ENCODE measurements around the gene SPSB1.

SPSB1 gene

GRCh38 chr1:9350013-9350908, 57.6 kb downstream of the SPSB1 start:
- no peak for ATAC-seq
- no peak for TF ChIP-seq RARB (CRISPR knock-in tag; IDR thresholded peaks at IDR 0.05)
- no peak for TF ChIP-seq TCF4 (CRISPR knock-in tag; IDR thresholded peaks at IDR 0.05; ENCODE audit: borderline replicate concordance)
- TF ChIP-seq PPARA (CRISPR knock-in tag; IDR thresholded peaks at IDR 0.05; ENCODE audit: borderline replicate concordance): no peak
- TF ChIP-seq ZNF565 (CRISPR knock-in tag; conservative IDR thresholded peaks at IDR 0.05; ENCODE audit: low read depth): no peak
- no peak for TF ChIP-seq ZFP3 (CRISPR knock-in tag; IDR thresholded peaks at IDR 0.05)
- TF ChIP-seq, protein P1, sequence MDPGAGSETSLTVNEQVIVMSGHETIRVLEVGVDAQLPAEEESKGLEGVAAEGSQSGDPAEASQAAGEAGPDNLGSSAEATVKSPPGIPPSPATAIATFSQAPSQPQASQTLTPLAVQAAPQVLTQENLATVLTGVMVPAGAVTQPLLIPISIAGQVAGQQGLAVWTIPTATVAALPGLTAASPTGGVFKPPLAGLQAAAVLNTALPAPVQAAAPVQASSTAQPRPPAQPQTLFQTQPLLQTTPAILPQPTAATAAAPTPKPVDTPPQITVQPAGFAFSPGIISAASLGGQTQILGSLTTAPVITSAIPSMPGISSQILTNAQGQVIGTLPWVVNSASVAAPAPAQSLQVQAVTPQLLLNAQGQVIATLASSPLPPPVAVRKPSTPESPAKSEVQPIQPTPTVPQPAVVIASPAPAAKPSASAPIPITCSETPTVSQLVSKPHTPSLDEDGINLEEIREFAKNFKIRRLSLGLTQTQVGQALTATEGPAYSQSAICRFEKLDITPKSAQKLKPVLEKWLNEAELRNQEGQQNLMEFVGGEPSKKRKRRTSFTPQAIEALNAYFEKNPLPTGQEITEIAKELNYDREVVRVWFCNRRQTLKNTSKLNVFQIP (CRISPR knock-in tag; IDR thresholded peaks at IDR 0.05; ENCODE audit: borderline replicate concordance, low read depth): no peak
- TF ChIP-seq CREB5 (CRISPR knock-in tag; IDR thresholded peaks at IDR 0.05; ENCODE audit: low read depth): no peak
- TF ChIP-seq, protein P2, sequence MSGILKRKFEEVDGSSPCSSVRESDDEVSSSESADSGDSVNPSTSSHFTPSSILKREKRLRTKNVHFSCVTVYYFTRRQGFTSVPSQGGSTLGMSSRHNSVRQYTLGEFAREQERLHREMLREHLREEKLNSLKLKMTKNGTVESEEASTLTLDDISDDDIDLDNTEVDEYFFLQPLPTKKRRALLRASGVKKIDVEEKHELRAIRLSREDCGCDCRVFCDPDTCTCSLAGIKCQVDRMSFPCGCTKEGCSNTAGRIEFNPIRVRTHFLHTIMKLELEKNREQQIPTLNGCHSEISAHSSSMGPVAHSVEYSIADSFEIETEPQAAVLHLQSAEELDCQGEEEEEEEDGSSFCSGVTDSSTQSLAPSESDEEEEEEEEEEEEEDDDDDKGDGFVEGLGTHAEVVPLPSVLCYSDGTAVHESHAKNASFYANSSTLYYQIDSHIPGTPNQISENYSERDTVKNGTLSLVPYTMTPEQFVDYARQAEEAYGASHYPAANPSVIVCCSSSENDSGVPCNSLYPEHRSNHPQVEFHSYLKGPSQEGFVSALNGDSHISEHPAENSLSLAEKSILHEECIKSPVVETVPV (CRISPR knock-in tag; IDR thresholded peaks at IDR 0.05): no peak
- TF ChIP-seq ZFP30 (CRISPR knock-in tag; IDR thresholded peaks at IDR 0.05): no peak
- TF ChIP-seq ZNF70 (CRISPR knock-in tag; IDR thresholded peaks at IDR 0.05): no peak
- no peak for TF ChIP-seq ESRRG (CRISPR knock-in tag; IDR thresholded peaks at IDR 0.05)
- TF ChIP-seq ZNF8 (CRISPR knock-in tag; IDR thresholded peaks at IDR 0.05): no peak

- no peak for ATAC-seq
- TF ChIP-seq ARNTL (CRISPR knock-in tag; IDR thresholded peaks at IDR 0.05; ENCODE audit: borderline replicate concordance, low read depth) (no peak), ZNF565 (CRISPR knock-in tag; conservative IDR thresholded peaks at IDR 0.05; ENCODE audit: low read depth) (no peak), GLIS3 (CRISPR knock-in tag; IDR thresholded peaks at IDR 0.05) (no peak), ESRRG (CRISPR knock-in tag; IDR thresholded peaks at IDR 0.05) (no peak), SNAI2 (CRISPR knock-in tag; IDR thresholded peaks at IDR 0.05) (no peak), TOX (CRISPR knock-in tag; IDR thresholded peaks at IDR 0.05; ENCODE audit: borderline replicate concordance) (no peak), OSR1 (CRISPR knock-in tag; IDR thresholded peaks at IDR 0.05) (no peak), ZC3H10 (CRISPR knock-in tag; IDR thresholded peaks at IDR 0.05) (no peak)
- TF ChIP-seq, protein P2 (CRISPR knock-in tag; IDR thresholded peaks at IDR 0.05): no peak
- TF ChIP-seq, protein P3, sequence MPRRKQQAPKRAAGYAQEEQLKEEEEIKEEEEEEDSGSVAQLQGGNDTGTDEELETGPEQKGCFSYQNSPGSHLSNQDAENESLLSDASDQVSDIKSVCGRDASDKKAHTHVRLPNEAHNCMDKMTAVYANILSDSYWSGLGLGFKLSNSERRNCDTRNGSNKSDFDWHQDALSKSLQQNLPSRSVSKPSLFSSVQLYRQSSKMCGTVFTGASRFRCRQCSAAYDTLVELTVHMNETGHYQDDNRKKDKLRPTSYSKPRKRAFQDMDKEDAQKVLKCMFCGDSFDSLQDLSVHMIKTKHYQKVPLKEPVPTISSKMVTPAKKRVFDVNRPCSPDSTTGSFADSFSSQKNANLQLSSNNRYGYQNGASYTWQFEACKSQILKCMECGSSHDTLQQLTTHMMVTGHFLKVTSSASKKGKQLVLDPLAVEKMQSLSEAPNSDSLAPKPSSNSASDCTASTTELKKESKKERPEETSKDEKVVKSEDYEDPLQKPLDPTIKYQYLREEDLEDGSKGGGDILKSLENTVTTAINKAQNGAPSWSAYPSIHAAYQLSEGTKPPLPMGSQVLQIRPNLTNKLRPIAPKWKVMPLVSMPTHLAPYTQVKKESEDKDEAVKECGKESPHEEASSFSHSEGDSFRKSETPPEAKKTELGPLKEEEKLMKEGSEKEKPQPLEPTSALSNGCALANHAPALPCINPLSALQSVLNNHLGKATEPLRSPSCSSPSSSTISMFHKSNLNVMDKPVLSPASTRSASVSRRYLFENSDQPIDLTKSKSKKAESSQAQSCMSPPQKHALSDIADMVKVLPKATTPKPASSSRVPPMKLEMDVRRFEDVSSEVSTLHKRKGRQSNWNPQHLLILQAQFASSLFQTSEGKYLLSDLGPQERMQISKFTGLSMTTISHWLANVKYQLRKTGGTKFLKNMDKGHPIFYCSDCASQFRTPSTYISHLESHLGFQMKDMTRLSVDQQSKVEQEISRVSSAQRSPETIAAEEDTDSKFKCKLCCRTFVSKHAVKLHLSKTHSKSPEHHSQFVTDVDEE (CRISPR knock-in tag; IDR thresholded peaks at IDR 0.05): no peak
- TF ChIP-seq, protein P4, sequence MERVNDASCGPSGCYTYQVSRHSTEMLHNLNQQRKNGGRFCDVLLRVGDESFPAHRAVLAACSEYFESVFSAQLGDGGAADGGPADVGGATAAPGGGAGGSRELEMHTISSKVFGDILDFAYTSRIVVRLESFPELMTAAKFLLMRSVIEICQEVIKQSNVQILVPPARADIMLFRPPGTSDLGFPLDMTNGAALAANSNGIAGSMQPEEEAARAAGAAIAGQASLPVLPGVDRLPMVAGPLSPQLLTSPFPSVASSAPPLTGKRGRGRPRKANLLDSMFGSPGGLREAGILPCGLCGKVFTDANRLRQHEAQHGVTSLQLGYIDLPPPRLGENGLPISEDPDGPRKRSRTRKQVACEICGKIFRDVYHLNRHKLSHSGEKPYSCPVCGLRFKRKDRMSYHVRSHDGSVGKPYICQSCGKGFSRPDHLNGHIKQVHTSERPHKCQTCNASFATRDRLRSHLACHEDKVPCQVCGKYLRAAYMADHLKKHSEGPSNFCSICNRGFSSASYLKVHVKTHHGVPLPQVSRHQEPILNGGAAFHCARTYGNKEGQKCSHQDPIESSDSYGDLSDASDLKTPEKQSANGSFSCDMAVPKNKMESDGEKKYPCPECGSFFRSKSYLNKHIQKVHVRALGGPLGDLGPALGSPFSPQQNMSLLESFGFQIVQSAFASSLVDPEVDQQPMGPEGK (CRISPR knock-in tag; IDR thresholded peaks at IDR 0.05; ENCODE audit: borderline replicate concordance): no peak
These were observed 58.3 kb downstream of the SPSB1 start for GRCh38 chr1:9350960-9351359.
